GM19240 (cell line): ENCODE data around the gene NAV2.

ENCODE experiments used
- DNase-seq: peaks from one replicate; pipeline ENCODE4 v3.0.0; 2011; ENCODE audit warnings: low spot score; ENCODE audit not compliant: insufficient read length

NAV2 gene

DNA sequence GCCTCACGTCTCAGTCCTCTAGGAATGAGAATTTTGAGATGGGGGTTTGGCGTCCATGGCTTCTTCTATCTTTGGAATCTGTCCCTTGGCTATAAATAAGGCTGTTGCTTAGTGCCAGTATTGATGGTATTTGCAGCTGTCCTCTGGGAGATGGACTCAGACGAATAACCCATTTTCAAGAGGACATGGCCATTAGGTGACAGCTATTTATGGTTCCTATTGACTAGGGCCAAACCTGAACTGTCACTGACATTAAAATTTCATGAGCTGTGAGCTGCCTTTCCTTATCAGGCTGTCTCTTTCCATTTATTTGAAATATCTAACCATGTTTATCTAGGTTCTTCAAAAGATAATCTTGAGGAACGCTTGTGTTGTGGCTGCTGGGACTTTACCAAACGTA is 92.7 kb downstream of the NAV2 start:
- DNase-seq = no peak

GRCh38 chr11:19805827-19806226 is 93.2 kb downstream of the NAV2 start:
- DNase-seq = no peak

GRCh38 chr11:19806251-19806650 is 93.6 kb downstream of the NAV2 start:
- DNase-seq = no peak

- no peak for DNase-seq
These were observed 95.7 kb downstream of the NAV2 start for GRCh38 chr11:19808076-19808911.

DNA sequence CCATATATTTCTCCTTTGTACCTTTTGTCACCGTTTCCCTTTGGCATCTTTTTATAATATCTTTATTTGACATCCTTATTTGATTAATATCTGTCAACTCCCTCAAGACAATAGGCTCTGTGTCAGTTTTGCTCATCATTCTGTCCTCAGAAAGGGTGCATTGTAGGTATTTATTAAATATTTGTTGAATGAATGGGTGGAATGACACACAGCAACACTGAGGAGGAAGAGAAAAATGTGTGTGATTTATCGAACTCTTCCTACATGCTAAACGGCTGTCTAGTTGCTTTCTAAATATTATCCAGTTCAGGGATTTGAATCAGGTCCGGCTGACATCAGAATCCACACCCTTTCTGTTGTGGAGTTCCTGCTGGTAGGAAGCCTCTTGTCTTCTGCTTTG is 98.2 kb downstream of the NAV2 start:
- DNase-seq = no peak

GRCh38 chr11:19811380-19811779 is 98.7 kb downstream of the NAV2 start:
- no peak for DNase-seq

DNA sequence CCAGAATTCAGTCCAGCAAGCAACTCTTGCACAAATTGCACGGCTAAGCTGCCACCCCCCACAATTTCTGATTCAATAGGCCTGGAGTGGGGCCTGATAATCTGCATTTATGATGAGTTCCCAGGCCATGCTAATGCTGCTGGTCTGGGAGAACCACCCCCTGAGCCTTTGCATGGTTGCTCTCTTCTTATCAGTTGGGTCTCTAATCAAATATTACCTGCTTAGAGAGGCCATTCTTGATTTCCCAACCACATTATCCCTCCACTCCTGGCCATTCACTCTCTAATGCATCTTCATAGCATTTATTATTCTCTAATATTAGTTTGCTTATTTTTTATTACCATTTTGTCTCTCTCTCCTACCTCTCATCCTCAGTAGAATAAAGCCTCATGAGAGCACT is 99.5 kb downstream of the NAV2 start:
- DNase-seq = no peak

DNA sequence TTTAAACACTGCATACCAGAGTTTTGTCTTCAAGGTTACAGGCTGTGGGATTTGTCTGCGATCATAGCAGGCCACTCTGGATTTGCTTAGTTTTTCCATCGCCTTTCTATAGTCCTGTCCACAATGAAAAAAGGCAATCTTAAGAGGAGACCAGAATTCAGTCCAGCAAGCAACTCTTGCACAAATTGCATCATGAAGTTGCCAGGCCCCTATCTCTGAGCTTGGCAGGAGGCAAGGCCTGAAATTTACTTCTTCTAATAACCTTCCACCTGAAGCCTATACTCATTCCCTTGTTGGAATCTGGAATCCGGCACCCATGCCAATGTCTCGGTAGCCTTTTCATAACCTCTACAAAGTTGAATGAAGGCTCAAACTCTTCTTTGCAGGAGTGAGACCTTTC is 100.1 kb downstream of the NAV2 start:
- DNase-seq = no peak

DNA sequence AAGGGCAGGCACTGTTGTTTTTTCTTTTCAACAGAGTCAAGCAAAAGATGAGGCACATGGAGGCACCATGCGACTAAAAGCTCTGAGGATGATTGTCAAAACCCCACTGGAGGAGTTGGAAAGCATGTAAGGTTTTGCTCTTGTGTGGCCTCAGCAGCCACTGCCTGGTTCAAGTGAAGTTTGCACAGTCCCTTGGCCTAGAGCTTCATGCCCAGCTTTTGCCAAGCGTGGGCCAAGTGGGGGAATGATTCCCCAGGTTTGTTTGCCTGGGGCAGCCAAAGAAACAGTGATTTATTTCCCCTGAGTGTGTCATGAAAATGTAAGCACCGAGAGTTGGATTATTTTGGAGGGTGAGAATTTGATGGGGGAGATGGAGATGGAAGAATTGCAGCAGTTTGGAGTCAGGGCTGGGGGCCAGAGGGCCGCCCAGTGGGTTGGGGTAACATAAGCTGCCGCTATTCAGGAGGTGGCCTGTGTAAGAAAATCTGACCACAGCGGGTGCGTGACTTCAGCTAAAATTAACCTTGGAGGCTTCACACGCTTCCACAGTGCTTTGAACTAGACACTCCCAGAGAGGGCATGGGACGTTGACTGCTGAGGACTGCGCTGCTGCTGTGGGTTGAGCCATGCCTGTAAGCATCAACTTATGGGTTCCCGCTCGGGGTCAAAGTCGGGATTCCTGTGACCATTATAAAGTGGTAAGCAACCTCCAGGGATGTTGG is 100.7 kb downstream of the NAV2 start:
- no peak for DNase-seq

- no peak for DNase-seq
These were observed 101.8 kb downstream of the NAV2 start for GRCh38 chr11:19814421-19814820.

- no peak for DNase-seq
These were observed 103.4 kb downstream of the NAV2 start for GRCh38 chr11:19816040-19816439.

DNA sequence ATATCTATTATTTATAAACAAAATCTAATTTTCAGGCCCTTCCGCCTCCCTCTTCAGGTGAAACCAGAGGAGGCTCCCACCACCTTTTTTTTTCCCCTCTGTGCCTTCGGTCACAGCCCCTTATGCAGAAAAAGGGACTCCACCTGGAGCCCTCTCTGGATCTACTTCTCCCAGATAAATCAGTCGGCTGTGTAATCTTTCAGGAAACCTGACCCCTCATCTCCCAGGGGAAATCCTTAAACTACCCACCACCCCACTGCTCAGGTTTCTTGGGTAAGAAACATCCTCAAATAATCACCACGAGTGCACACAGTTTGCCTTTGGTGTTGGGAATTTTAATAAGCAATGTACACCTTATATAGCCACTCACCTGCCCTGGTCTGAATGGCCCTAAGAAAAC is 104.2 kb downstream of the NAV2 start:
- DNase-seq = no peak

DNA sequence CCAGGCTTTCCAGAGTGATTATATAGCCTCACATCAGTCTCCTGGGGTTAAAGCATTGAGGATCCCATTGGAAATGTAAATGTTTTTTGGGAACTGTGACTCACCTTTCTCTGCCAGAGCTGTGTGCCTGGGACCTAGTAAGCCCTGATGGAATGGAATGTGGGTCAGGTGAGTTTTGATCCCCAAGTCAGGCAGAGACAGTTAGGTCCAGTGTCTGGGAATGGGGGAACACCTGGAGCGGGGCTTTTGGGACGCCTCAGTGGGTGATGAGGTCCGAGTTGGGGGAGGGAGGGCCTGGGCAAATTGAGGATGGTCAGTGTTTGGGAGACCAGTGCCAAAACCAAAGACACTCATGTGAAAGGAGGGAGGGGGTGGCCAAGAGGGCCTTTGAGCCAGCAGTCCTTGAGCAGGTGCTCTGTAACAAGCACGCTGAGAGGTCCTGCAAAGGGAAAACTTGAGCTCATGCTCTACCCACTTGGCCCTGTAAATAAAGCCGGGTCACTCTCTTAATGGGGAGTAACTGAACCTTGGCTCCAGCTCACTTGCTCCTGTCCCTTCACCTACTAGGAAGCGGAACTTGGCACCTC is 104.7 kb downstream of the NAV2 start:
- no peak for DNase-seq

DNA sequence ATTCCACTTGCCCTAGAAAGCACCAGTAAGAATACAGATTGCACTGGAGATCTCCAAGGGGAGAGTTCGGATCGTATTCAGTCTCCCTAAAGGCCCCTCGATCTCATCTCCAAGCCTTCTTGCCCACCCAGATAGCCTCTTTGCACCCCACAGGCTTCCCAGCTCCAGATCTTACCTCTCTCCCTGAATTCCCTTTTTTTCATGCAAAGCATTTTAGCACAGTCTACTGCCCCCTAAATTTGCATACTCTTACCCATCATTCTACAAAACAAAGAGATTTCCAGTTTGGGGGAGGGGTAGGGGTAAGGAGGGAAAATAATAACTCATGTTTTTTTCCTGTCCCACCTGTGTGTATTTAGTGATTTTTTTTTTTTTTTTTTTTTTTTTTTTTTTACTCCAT is 105.2 kb downstream of the NAV2 start:
- DNase-seq = no peak

GRCh38 chr11:19818619-19819018 is 106.0 kb downstream of the NAV2 start:
- DNase-seq = no peak

DNA sequence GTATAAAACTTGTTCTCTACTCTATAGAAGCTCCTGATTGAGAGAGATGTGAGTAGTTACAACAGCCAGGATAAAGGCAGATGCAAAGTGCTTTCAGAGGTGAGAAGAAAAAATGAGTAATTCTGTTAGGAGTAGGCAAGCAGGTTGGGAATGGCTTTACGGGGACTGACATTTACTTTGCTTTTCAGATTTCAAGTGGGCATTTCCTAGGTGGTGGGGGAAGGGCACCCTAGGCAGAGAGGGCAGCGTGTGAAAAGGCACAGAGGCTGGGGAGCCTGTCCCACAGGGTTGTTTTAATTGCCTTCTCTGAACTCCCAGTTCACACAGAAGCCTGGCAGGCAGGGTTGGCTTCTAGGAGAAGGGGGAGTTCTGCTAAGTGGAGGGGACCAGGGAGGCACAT is 106.5 kb downstream of the NAV2 start:
- DNase-seq = no peak

GRCh38 chr11:19820100-19820499 is 107.5 kb downstream of the NAV2 start:
- no peak for DNase-seq

GRCh38 chr11:19821412-19821875 is 108.8 kb downstream of the NAV2 start:
- DNase-seq = no peak

- DNase-seq = no peak
These were observed 109.4 kb downstream of the NAV2 start for GRCh38 chr11:19821993-19822392.

- no peak for DNase-seq
These were observed 109.9 kb downstream of the NAV2 start for GRCh38 chr11:19822531-19822930.

- no peak for DNase-seq
These were observed 114.0 kb downstream of the NAV2 start for GRCh38 chr11:19826606-19827005.

GRCh38 chr11:19827399-19828135 is 114.9 kb downstream of the NAV2 start:
- DNase-seq = no peak
